Neural cell (in vitro differentiated cells): ENCODE measurements around the gene PLXNA2. TPM values are rescaled to one million over a fixed set of nuclear protein-coding genes. Genes with fewer than 3 reads are reported as not detected.

Experiments
- H2AFZ ChIP-seq: fragments of 200-600, 300-800 bp; sonication (generic), shearing (Covaris generic); 2 replicates; pipeline ENCODE4 v1.6.0; 2014; ENCODE audit warnings: low read depth, mild to moderate bottlenecking, antibody characterized with exemption, low read length, moderate library complexity
- H3F3A ChIP-seq: fragments of 200-600 bp; shearing (Covaris generic); 2 replicates; pipeline ENCODE4 v1.6.1; 2016; ENCODE audit warnings: mild to moderate bottlenecking, moderate library complexity, mixed read lengths, antibody characterized with exemption, low read length; ENCODE audit not compliant: insufficient read depth, poor library complexity, severe bottlenecking
- H3K27ac ChIP-seq: fragments of 200-600, 300-800 bp; sonication (generic), shearing (Covaris generic); 2 replicates; pipeline ENCODE4 v1.5.1; 2014; ENCODE audit warnings: mild to moderate bottlenecking, low read length, moderate library complexity
- H3K27me3 ChIP-seq: fragments of 300-800, 200-600 bp; sonication (generic), shearing (Covaris generic); 2 replicates; pipeline ENCODE4 v1.6.0; 2014; ENCODE audit warnings: mild to moderate bottlenecking, low read depth, low read length, moderate library complexity; ENCODE audit not compliant: insufficient read depth
- H3K36me3 ChIP-seq: fragments of 300-800, 200-600 bp; sonication (generic), shearing (Covaris generic); 2 replicates; pipeline ENCODE4 v1.5.1; 2014; ENCODE audit warnings: mild to moderate bottlenecking, antibody characterized with exemption, low read length, moderate library complexity; ENCODE audit not compliant: insufficient read depth
- H3K4me2 ChIP-seq: fragments of 300-800, 200-600 bp; sonication (generic), shearing (Covaris generic); 2 replicates; pipeline ENCODE4 v1.6.0; 2014; ENCODE audit warnings: mild to moderate bottlenecking, low read length
- H3K4me3 ChIP-seq: fragments of 300-800, 200-600 bp; sonication (generic), shearing (Covaris generic); 2 replicates; pipeline ENCODE4 v1.5.1; 2014; ENCODE audit warnings: mild to moderate bottlenecking, low read length, moderate library complexity
- H3K79me2 ChIP-seq: fragments of 200-600 bp; shearing (Covaris generic); replicated peaks from 2 replicates; pipeline ENCODE4 v1.6.0; 2014; ENCODE audit warnings: mild to moderate bottlenecking, low read length, moderate library complexity; ENCODE audit not compliant: insufficient read depth
- H3K9ac ChIP-seq: fragments of 300-800, 200-600 bp; sonication (generic), shearing (Covaris generic); 2 replicates; pipeline ENCODE4 v1.6.1; 2016; ENCODE audit warnings: mild to moderate bottlenecking, low read length, mixed read lengths
- H3K9me2 ChIP-seq: fragments of 200-600 bp; shearing (Covaris generic); 2 replicates; pipeline ENCODE4 v1.6.1; 2016; ENCODE audit warnings: mild to moderate bottlenecking, low read length, mixed read lengths; ENCODE audit not compliant: insufficient read depth
- H3K9me3 ChIP-seq: fragments of 200-600, 300-800 bp; sonication (generic), shearing (Covaris generic); 2 replicates; pipeline ENCODE4 v1.6.1; 2016; ENCODE audit warnings: mild to moderate bottlenecking, mixed run types, low read length, moderate library complexity, mixed read lengths
- H4K20me1 ChIP-seq: fragments of 200-600 bp; shearing (Covaris generic); 2 replicates; pipeline ENCODE4 v1.6.1; 2016; ENCODE audit warnings: mild to moderate bottlenecking, mixed run types; ENCODE audit not compliant: insufficient read depth
- EP300 ChIP-seq: fragments of 450-650 bp; conservative IDR thresholded peaks from 2 replicates; pipeline ENCODE4 v1.6.1; 2014; ENCODE audit warnings: antibody characterized with exemption, mild to moderate bottlenecking, moderate library complexity; ENCODE audit not compliant: poor library complexity, severe bottlenecking
- EZH2 ChIP-seq: fragments of 200-600, 300-800 bp; shearing (Covaris generic), sonication (generic); IDR thresholded peaks from 2 replicates; pipeline ENCODE4 v1.6.1; 2014; ENCODE audit warnings: antibody characterized with exemption, low read length, borderline replicate concordance, mild to moderate bottlenecking; ENCODE audit not compliant: insufficient read depth, poor library complexity, severe bottlenecking
- MXI1 ChIP-seq: fragments of 450-650 bp; conservative IDR thresholded peaks from 2 replicates; pipeline ENCODE4 v1.6.1; 2014; ENCODE audit warnings: antibody characterized with exemption, mild to moderate bottlenecking; ENCODE audit not compliant: poor library complexity, severe bottlenecking
- POLR2AphosphoS5 ChIP-seq: IDR thresholded peaks from 2 replicates; pipeline ENCODE4 v1.6.1; 2012
- RAD21 ChIP-seq: fragments of 450-650 bp; conservative IDR thresholded peaks from 2 replicates; pipeline ENCODE4 v1.6.1; 2014; ENCODE audit warnings: antibody characterized with exemption, mild to moderate bottlenecking, moderate library complexity
- SMC3 ChIP-seq: fragments of 450-650 bp; conservative IDR thresholded peaks from 2 replicates; pipeline ENCODE4 v1.6.1; 2014; ENCODE audit warnings: antibody characterized with exemption, mild to moderate bottlenecking, moderate library complexity; ENCODE audit not compliant: poor library complexity
- TAF1 ChIP-seq: IDR thresholded peaks from 2 replicates; pipeline ENCODE4 v1.6.1; 2012; ENCODE audit warnings: low read depth
- polyA plus RNA-seq: library from polyadenylated mRNA; depleted of rRNA; stranded (reverse); fragments of >200 nt; gene quantifications from 2 replicates; pipeline ENCODE4 v1.2.3, GENCODE V29; 2014
- TF ChIP-seq, protein P1 (sequence below): IDR thresholded peaks from 2 replicates; pipeline ENCODE4 v1.6.1; 2012; ENCODE audit warnings: borderline replicate concordance
- TF ChIP-seq, protein P2 (sequence below): fragments of 450-650 bp; IDR thresholded peaks from 2 replicates; pipeline ENCODE4 v1.5.1; 2014; ENCODE audit warnings: antibody characterized with exemption, mild to moderate bottlenecking, moderate library complexity; ENCODE audit not compliant: poor library complexity, severe bottlenecking

The PLXNA2 gene
- polyA plus RNA-seq, 1 donor from 2014 or later = 30.6 TPM

DNA sequence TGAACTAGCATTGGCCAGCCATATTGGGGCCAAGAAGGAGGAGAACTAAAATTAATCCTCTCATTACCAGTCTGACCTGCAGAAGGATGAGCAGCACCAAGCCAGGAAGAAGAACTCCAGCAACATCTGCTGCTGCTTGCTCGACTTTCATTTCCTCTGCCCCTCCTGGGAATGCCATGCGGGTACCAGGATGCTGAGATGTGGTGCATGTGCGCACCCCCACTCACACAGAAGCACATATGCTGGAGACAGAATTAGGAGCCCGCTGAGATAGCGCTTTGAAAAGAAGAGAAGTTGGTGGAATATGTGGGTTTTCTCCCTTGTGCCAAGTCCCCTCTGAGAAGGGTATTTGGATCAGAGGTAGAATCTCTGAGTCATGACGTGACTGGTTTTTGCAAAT, 70.4 kb downstream of the PLXNA2 start:
- Histone ChIP-seq H3K36me3 (no peaks in the 10 kb centered on the region), H3F3A (no peaks in the 10 kb centered on the region), H3K4me3 (no peak overlapping the region), H3K79me2 (no peaks in the 10 kb centered on the region), H3K27ac (no peak overlapping the region), H3K9ac (no peak overlapping the region), H3K9me2 (no peaks in the 10 kb centered on the region), H3K9me3 (no peaks in the 10 kb centered on the region), H3K27me3 (no peaks in the 10 kb centered on the region), H4K20me1 (peaks cover 12% of the 10 kb centered on the region), H2AFZ (no peak overlapping the region), H3K4me2 (no peak overlapping the region)
- TF ChIP-seq POLR2AphosphoS5 (no peak), EP300 (no peak), EZH2 (no peak), SMC3 (no peak), MXI1 (no peak), TAF1 (no peak), RAD21 (no peak)
- TF ChIP-seq, protein P1, sequence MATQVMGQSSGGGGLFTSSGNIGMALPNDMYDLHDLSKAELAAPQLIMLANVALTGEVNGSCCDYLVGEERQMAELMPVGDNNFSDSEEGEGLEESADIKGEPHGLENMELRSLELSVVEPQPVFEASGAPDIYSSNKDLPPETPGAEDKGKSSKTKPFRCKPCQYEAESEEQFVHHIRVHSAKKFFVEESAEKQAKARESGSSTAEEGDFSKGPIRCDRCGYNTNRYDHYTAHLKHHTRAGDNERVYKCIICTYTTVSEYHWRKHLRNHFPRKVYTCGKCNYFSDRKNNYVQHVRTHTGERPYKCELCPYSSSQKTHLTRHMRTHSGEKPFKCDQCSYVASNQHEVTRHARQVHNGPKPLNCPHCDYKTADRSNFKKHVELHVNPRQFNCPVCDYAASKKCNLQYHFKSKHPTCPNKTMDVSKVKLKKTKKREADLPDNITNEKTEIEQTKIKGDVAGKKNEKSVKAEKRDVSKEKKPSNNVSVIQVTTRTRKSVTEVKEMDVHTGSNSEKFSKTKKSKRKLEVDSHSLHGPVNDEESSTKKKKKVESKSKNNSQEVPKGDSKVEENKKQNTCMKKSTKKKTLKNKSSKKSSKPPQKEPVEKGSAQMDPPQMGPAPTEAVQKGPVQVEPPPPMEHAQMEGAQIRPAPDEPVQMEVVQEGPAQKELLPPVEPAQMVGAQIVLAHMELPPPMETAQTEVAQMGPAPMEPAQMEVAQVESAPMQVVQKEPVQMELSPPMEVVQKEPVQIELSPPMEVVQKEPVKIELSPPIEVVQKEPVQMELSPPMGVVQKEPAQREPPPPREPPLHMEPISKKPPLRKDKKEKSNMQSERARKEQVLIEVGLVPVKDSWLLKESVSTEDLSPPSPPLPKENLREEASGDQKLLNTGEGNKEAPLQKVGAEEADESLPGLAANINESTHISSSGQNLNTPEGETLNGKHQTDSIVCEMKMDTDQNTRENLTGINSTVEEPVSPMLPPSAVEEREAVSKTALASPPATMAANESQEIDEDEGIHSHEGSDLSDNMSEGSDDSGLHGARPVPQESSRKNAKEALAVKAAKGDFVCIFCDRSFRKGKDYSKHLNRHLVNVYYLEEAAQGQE = no peak
- TF ChIP-seq, protein P2, sequence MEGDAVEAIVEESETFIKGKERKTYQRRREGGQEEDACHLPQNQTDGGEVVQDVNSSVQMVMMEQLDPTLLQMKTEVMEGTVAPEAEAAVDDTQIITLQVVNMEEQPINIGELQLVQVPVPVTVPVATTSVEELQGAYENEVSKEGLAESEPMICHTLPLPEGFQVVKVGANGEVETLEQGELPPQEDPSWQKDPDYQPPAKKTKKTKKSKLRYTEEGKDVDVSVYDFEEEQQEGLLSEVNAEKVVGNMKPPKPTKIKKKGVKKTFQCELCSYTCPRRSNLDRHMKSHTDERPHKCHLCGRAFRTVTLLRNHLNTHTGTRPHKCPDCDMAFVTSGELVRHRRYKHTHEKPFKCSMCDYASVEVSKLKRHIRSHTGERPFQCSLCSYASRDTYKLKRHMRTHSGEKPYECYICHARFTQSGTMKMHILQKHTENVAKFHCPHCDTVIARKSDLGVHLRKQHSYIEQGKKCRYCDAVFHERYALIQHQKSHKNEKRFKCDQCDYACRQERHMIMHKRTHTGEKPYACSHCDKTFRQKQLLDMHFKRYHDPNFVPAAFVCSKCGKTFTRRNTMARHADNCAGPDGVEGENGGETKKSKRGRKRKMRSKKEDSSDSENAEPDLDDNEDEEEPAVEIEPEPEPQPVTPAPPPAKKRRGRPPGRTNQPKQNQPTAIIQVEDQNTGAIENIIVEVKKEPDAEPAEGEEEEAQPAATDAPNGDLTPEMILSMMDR = no peak

DNA sequence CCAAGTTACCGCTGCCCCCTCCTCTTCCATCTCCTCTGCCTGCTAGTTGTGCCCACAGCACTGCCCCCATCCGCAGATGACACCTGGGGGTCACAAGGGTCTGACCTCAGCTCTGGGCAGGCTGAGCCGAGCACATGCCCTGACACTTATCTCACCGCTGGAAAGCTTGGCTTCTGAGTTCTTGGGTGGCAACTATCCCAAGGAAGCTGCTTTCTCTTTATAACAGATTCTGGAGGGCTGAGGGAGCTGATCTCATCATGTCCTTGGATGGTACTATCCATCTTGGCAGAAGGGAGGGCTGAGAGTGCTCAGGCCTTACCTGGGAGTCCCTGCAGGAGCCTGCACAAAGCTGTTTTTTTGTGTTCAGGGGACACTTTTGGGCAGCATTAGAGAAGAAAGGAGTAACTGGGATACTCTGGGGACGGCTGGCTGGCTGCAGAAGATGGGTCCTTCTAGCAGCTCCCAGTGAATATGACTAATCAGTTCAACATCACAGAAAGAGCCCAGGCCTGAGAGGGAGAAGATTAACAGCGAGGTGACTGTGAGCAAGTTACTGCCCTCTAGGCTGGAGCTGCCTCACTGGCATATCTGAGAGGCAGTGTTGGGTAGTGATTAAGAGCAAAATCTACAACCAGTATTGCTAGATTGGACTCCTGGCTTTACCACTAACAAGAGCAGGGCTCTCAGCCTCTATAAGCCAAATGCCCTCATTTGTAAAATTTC, 71.6 kb downstream of the PLXNA2 start:
- H3K27ac ChIP-seq = no peak overlapping the region
- H3K4me3 ChIP-seq = no peak overlapping the region
- no peaks in the 10 kb centered on the region for H3F3A ChIP-seq
- no peak overlapping the region for H2AFZ ChIP-seq
- H3K36me3 ChIP-seq = no peaks in the 10 kb centered on the region
- TF ChIP-seq POLR2AphosphoS5 (no peak), TAF1 (no peak), RAD21 (no peak), EP300 (no peak), MXI1 (no peak)
- TF ChIP-seq, protein P1 = no peak
- peaks cover 4% of the 10 kb centered on the region for H3K79me2 ChIP-seq
- no peaks in the 10 kb centered on the region for H3K27me3 ChIP-seq
- no peak overlapping the region for H3K9ac ChIP-seq
- H4K20me1 ChIP-seq = peaks cover 12% of the 10 kb centered on the region
- H3K9me2 ChIP-seq = no peaks in the 10 kb centered on the region
- no peaks in the 10 kb centered on the region for H3K9me3 ChIP-seq
- no peak overlapping the region for H3K4me2 ChIP-seq
